ENCODE results near the gene ZBTB16.

The ZBTB16 gene

GRCh38 chr11:114142707-114143106, 83.2 kb downstream of the ZBTB16 start:
- TF ChIP-seq CTCF (IDR thresholded peaks at IDR 0.05; ENCODE audit: low read depth, low read length) (no peak), POLR2A (IDR thresholded peaks at IDR 0.05; ENCODE audit: extremely low read depth, insufficient read length) (no peak), MAX (IDR thresholded peaks at IDR 0.05; ENCODE audit: low read depth, low read length) (no peak), MYC (IDR thresholded peaks at IDR 0.05; ENCODE audit: low read depth, low read length) (no peak)
- DNase-seq (ENCODE audit: low read depth): no peak
- H3K4me3 ChIP-seq (ENCODE audit: low read depth, low read length): no peak overlapping the region

GRCh38 chr11:114145166-114145775, 85.8 kb downstream of the ZBTB16 start:
- TF ChIP-seq CTCF (IDR thresholded peaks at IDR 0.05; ENCODE audit: low read depth, low read length): no peak
- TF ChIP-seq MAX (IDR thresholded peaks at IDR 0.05; ENCODE audit: low read depth, low read length): no peak
- TF ChIP-seq POLR2A (IDR thresholded peaks at IDR 0.05; ENCODE audit: extremely low read depth, insufficient read length): no peak
- no peak for TF ChIP-seq MYC (IDR thresholded peaks at IDR 0.05; ENCODE audit: low read depth, low read length)
- DNase-seq (ENCODE audit: low read depth): no peak
- H3K4me3 ChIP-seq (ENCODE audit: low read depth, low read length): no peak overlapping the region

DNA sequence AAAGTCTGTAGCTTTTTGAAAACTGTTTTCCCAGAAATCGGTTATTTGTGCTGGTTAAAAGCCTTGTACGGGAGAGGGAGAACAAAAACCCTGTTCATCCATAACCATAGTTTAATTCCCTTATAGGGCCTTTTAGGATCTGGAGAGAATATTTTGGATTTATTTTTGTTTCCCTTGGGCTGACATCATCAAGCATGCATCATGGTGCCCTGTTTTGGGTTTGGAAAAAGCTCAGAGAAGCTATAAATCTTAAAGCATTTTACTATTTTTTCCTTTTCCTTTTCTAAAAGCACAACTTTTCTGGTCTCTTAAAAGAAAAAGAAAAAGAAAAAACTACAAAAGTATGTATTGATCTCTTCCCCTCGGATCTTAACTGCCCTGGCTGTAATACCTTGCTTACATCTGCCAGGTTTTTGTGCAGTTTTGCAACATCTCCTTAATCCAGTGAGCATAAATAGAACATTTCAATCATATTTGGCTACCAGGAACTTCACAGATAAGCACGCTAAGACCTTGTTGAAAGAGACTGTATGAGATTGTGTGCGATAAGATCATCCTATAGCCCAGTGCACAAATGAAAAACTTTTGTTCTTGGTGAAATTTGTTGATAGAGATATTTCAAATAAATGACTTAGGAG, 88.0 kb downstream of the ZBTB16 start:
- no peak for DNase-seq (ENCODE audit: low read depth)
- no peak overlapping the region for H3K4me3 ChIP-seq (ENCODE audit: low read depth, low read length)
- TF ChIP-seq MAX (IDR thresholded peaks at IDR 0.05; ENCODE audit: low read depth, low read length) (no peak), MYC (IDR thresholded peaks at IDR 0.05; ENCODE audit: low read depth, low read length) (no peak), CTCF (IDR thresholded peaks at IDR 0.05; ENCODE audit: low read depth, low read length) (no peak), POLR2A (IDR thresholded peaks at IDR 0.05; ENCODE audit: extremely low read depth, insufficient read length) (no peak)

DNA sequence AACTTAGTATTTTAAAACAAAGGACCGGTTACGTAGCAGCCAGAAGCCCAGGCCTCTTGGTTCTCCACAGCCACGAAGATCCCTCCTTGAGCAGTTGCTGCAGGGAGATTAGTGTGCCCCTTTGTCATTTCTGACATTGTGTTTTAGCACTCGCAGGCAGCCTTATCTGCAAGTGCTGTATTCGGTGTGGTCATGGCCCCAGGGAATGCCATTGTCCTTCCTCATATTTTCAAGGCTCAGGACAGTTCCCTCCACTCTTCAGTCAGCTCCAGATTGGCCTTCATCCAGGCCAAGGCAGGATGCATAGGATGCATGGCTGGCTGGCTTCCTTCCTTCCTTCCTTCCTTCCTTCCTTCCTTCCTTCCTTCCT, 88.5 kb downstream of the ZBTB16 start:
- TF ChIP-seq CTCF (IDR thresholded peaks at IDR 0.05; ENCODE audit: low read depth, low read length): no peak
- TF ChIP-seq MAX (IDR thresholded peaks at IDR 0.05; ENCODE audit: low read depth, low read length): no peak
- TF ChIP-seq POLR2A (IDR thresholded peaks at IDR 0.05; ENCODE audit: extremely low read depth, insufficient read length): no peak
- TF ChIP-seq MYC (IDR thresholded peaks at IDR 0.05; ENCODE audit: low read depth, low read length): no peak
- no peak overlapping the region for H3K4me3 ChIP-seq (ENCODE audit: low read depth, low read length)
- DNase-seq (ENCODE audit: low read depth): peak; percentile 61

DNA sequence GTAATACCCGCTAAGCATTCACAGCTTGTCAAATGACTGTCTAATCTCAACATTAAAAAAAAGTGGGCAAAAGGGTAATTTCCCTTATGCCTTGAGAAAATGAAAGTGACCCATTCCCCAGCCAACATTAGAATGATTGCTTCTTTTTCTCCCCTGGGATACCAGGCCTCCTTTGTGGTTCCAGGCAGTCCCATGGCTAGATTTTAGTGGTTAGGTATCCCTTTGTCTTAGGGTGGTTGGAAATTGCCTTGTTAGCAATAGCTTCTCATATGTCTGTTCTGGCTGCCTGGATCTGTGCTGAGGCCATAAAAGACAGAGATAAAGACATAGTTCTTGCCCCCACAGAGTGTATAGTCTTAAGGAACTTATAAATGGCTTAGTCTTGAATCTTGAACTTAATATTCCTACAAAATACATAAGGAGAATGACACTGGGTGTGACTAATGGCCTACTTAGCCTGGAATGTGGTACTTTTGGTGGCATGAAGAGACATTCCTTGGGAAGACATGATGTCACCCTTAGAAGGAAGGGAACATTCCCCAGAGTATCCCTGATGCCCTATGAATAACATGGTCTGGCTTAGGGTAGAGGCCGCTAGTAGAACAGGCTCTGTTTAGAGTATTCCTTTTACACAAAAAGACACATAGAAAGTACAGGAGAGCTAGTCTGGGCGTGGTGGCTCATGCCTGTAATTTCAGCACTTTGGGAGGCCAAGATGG, 90.3 kb downstream of the ZBTB16 start:
- H3K4me3 ChIP-seq (ENCODE audit: low read depth, low read length): no peak overlapping the region
- peak; percentile 58 for DNase-seq (ENCODE audit: low read depth)
- TF ChIP-seq MYC (IDR thresholded peaks at IDR 0.05; ENCODE audit: low read depth, low read length) (no peak), CTCF (IDR thresholded peaks at IDR 0.05; ENCODE audit: low read depth, low read length) (no peak)

Measured in NB4 (cell line).